DOHH2 (cell line): ENCODE measurements around the gene EML1.

Experiments
- H3F3A ChIP-seq: fragments of 200-600 bp; sonication (generic), shearing (Covaris generic); 2 replicates; pipeline ENCODE4 v1.6.0; 2016; ENCODE audit warnings: antibody characterized with exemption, mild to moderate bottlenecking; ENCODE audit not compliant: control insufficient read depth, insufficient read depth
- H3K27ac ChIP-seq: fragments of 200-600 bp; sonication (generic); 2 replicates; pipeline ENCODE4 v1.5.1; 2014; ENCODE audit warnings: low read depth, mild to moderate bottlenecking, low read length, moderate library complexity
- H3K27me3 ChIP-seq: fragments of 200-600 bp; sonication (generic); 2 replicates; pipeline ENCODE4 v1.6.1; 2014; ENCODE audit warnings: mild to moderate bottlenecking, low read length, mixed read lengths; ENCODE audit not compliant: control insufficient read depth
- H3K36me3 ChIP-seq: fragments of 200-600 bp; sonication (generic); 2 replicates; pipeline ENCODE4 v1.6.1; 2014; ENCODE audit warnings: mild to moderate bottlenecking, low read length, moderate library complexity, mixed read lengths; ENCODE audit not compliant: control insufficient read depth
- H3K4me1 ChIP-seq: fragments of 200-600 bp; sonication (generic); 2 replicates; pipeline ENCODE4 v1.6.1; 2014; ENCODE audit warnings: mild to moderate bottlenecking, low read length, mixed read lengths; ENCODE audit not compliant: control insufficient read depth
- H3K4me2 ChIP-seq: fragments of 200-600 bp; sonication (generic); 2 replicates; pipeline ENCODE4 v1.6.0; 2014; ENCODE audit warnings: mild to moderate bottlenecking, low read length, moderate library complexity
- H3K4me3 ChIP-seq: fragments of 200-600 bp; sonication (generic); 2 replicates; pipeline ENCODE4 v1.5.1; 2014; ENCODE audit warnings: mild to moderate bottlenecking, low read length, mixed read lengths
- H3K79me2 ChIP-seq: fragments of 200-600 bp; sonication (generic); 2 replicates; pipeline ENCODE4 v1.6.1; 2014; ENCODE audit warnings: mild to moderate bottlenecking, low read length, mixed read lengths; ENCODE audit not compliant: control insufficient read depth
- H3K9me2 ChIP-seq: fragments of 200-600 bp; sonication (generic); replicated peaks from 2 replicates; pipeline ENCODE4 v1.6.1; 2014; ENCODE audit warnings: mild to moderate bottlenecking, low read length, mixed read lengths; ENCODE audit not compliant: control insufficient read depth
- H3K9me3 ChIP-seq: fragments of 200-600 bp; sonication (generic); 2 replicates; pipeline ENCODE4 v1.6.1; 2014; ENCODE audit warnings: antibody characterized with exemption, low read length, mixed read lengths; ENCODE audit not compliant: control insufficient read depth, insufficient read depth
- H4K20me1 ChIP-seq: fragments of 200-600 bp; sonication (generic); 2 replicates; pipeline ENCODE4 v1.6.0; 2014; ENCODE audit warnings: low read depth, mild to moderate bottlenecking, antibody characterized with exemption, low read length, moderate library complexity; ENCODE audit not compliant: control insufficient read depth, insufficient read depth
- EZH2phosphoT487 ChIP-seq: fragments of 200-600 bp; sonication (generic); IDR thresholded peaks from 2 replicates; pipeline ENCODE4 v1.6.1; 2017; ENCODE audit warnings: borderline replicate concordance, mild to moderate bottlenecking, antibody characterized with exemption, low read length, moderate library complexity, mixed read lengths
- TF ChIP-seq, protein P1 (sequence below): fragments of 200-600 bp; sonication (generic); IDR thresholded peaks from one replicate; pipeline ENCODE4 v1.5.1; 2014; ENCODE audit warnings: antibody characterized with exemption, mild to moderate bottlenecking, low read depth, low read length; ENCODE audit not compliant: poor library complexity, severe bottlenecking

The EML1 gene

DNA sequence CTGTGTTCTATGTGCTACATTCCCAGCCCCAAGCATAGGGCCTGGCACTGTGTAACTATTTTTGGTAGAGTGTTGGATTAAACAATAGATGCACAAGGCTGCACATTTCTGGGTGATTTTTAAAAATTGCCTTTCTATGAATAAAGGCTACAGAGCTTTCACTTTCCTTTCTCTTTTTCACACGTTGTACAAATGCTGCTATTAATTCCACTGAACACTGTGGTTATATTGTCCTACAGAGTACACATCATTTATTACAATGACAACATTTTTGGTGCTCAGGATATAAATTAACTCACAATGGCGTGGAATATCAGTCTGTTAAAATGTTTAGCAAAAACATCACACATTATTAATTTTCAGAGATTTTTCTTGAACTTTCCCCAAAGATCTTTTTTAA is 3.6 kb upstream of the EML1 start:
- Histone ChIP-seq H3K79me2 (no peaks in the 10 kb centered on the region), H3K9me3 (no peaks in the 10 kb centered on the region), H3K27me3 (peaks cover 25% of the 10 kb centered on the region), H3K9me2 (no peaks in the 10 kb centered on the region), H3K4me3 (no peak overlapping the region), H3K36me3 (no peaks in the 10 kb centered on the region), H3F3A (no peaks in the 10 kb centered on the region), H3K4me1 (peaks cover 3% of the 10 kb centered on the region; the same call in 1 of the 2 replicates), H3K27ac (no peak overlapping the region), H4K20me1 (no peaks in the 10 kb centered on the region), H3K4me2 (no peak overlapping the region)
- TF ChIP-seq, protein P1, sequence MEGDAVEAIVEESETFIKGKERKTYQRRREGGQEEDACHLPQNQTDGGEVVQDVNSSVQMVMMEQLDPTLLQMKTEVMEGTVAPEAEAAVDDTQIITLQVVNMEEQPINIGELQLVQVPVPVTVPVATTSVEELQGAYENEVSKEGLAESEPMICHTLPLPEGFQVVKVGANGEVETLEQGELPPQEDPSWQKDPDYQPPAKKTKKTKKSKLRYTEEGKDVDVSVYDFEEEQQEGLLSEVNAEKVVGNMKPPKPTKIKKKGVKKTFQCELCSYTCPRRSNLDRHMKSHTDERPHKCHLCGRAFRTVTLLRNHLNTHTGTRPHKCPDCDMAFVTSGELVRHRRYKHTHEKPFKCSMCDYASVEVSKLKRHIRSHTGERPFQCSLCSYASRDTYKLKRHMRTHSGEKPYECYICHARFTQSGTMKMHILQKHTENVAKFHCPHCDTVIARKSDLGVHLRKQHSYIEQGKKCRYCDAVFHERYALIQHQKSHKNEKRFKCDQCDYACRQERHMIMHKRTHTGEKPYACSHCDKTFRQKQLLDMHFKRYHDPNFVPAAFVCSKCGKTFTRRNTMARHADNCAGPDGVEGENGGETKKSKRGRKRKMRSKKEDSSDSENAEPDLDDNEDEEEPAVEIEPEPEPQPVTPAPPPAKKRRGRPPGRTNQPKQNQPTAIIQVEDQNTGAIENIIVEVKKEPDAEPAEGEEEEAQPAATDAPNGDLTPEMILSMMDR = no peak
- no peak for TF ChIP-seq EZH2phosphoT487

DNA sequence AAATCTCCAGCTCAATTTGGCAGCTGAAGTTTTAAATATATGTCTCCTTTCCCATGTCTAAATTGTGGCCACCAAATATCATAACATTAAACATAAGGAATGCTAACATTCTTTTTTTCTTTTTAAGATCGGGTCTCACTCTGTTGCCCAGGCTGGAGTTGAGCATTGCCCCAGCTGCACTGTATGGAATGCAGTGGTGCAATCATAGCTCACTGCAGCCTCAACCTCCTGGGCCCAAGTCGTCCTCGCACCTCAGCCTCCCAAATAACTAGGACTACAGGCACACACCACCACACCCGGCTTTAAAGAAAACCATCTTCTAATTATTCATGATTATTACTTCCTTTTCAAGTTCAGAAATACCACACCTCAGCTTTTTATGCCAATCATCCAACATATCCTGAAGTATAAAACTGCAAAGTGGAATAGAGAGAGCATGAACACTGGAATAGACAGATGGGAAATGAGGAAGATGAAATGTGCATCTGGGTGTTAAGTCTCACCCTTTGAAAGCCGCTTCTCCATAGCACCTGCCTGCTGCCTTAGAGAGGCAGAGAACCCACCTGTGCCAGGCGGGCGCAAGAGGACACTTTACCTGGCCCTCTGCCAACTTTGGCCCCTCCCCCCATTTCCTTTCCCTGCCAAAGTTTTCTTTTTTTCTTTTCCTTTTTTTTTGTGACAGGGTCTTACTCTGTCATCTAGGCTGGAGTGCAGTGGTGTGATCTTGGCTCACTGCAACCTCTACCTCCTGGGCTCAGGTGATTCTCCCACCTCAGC is 2.8 kb upstream of the EML1 start:
- no peaks in the 10 kb centered on the region for H3K9me2 ChIP-seq
- H3K4me1 ChIP-seq = peaks cover 3% of the 10 kb centered on the region; the same call in 1 of the 2 replicates
- no peaks in the 10 kb centered on the region for H3K9me3 ChIP-seq
- H3K4me2 ChIP-seq = no peak overlapping the region
- no peak for TF ChIP-seq EZH2phosphoT487
- TF ChIP-seq, protein P1 = no peak
- no peak overlapping the region for H3K27ac ChIP-seq
- peaks cover 32% of the 10 kb centered on the region for H3K27me3 ChIP-seq
- no peaks in the 10 kb centered on the region for H4K20me1 ChIP-seq
- H3K4me3 ChIP-seq = no peak overlapping the region
- no peaks in the 10 kb centered on the region for H3F3A ChIP-seq
- no peaks in the 10 kb centered on the region for H3K36me3 ChIP-seq
- H3K79me2 ChIP-seq = no peaks in the 10 kb centered on the region

DNA sequence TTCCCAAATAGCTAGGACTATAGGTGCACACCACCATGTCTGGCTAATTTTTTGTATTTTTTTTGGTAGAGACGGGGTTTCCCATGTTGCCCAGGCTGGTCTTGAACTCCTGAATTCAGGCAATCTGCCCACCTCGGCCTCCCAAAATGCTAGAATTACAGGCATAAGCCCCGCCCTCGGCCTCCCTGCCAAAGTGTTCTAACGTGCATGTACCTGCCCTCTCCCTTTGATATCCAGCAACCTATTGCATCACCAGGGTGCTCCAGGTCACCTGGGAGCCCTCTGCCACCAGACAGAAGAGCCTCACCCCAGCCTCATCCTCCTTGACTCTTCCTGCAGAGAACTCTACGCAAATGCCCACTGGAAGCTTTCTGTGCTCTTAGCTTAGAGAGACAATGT is 2.2 kb upstream of the EML1 start:
- Histone ChIP-seq H3K9me2 (no peaks in the 10 kb centered on the region), H3K27me3 (peaks cover 38% of the 10 kb centered on the region), H3K9me3 (no peaks in the 10 kb centered on the region), H3K36me3 (no peaks in the 10 kb centered on the region), H3K79me2 (no peaks in the 10 kb centered on the region), H3K4me1 (peaks cover 3% of the 10 kb centered on the region; the same call in 1 of the 2 replicates), H4K20me1 (no peaks in the 10 kb centered on the region), H3K27ac (no peak overlapping the region), H3F3A (no peaks in the 10 kb centered on the region), H3K4me2 (no peak overlapping the region), H3K4me3 (no peak overlapping the region)
- TF ChIP-seq EZH2phosphoT487 = no peak
- TF ChIP-seq, protein P1 = no peak
